SW480 (cell line): Measurements from ENCODE around the gene DCAF15.

Experiments
- DNase-seq: peaks from one replicate; pipeline ENCODE4 v3.0.0-alpha.2; 2016; ENCODE audit warnings: low spot score

The DCAF15 gene

DNA sequence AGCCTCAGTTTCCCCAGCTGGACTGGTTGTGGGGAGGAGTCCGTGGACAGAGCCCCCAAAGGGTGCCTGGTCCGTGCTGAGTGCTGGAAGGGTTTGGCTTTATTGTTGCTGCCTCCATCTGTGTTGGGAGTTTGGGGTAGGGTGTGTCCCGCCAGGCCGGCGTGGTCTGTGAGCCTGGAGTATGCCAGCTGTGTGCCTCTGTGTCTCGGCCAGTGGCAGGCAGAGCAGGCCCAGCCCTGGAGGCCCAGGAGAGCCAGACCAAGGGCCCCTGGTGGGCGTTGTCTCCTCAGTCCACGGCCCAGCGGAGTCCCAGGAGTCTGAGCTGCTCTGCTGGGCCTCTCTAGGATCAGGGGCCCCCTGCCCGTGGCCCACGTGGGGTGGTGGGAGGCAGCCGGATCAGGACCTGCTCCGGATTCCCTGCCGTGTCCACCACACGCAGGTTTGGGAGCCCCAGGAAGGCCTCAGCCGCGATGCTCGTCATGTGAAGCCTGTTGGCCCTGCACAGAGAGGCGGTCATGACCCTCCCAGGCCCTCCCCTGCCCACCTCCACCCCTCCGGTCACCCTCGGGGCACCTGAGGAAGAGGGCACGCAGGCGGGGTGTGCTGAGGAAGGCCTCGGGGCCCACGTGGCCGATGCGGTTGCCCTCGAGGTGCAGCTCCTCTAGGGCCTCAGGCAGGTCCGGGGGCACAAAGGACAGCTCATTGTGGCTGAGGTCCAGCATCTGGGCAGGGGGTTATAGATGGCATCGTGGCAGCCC lies 20.7 kb upstream of the DCAF15 start:
- DNase-seq = no peak

DNA sequence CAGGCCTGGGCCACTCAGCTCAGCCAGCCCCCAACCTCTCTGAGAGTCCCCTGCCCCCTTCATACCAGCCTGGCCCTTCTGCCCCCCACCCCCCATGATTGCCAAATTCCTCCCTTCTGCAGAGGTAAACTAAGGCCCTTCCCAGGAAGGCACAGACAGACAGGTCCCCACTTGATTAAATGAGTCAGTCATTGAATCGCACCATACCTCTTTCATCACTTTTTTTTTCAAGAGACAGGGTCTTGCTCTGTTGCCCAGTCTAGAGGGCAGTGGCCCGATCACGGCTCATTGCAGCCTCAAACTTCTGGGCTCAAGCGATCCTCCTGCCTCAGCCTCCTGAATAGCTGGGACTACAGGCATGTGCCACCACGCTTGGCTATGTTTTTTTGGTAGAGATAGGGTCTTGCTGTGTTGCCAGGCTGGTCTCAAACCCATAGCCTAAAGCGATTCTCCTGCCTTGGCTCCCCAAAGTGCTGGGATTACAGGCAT lies 20.1 kb upstream of the DCAF15 start:
- DNase-seq = no peak

DNA sequence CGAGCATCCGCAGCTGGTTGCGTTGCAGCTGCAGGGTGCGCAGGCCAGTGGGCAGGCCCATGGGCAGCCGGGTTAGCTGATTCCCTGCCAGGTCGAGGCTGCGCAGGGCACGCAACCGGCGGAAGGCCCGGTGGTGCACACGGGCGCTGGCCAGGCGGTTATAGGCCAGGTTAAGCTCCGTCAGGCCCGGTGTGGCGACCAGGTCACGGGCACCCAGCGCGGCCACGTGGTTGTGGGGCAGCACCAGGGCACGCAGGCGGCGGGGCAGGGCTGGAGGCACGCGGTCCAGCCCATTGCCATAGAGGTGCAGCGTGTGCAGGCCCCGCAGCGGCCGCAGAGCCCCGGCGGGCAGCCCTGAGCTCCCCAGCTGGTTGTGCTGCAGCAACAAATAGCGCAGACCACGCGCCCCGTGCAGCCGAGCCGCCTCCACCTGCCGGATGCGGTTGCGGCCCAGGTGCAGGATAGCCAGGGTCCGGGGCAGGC lies 19.4 kb upstream of the DCAF15 start:
- DNase-seq = peak; percentile 43

DNA sequence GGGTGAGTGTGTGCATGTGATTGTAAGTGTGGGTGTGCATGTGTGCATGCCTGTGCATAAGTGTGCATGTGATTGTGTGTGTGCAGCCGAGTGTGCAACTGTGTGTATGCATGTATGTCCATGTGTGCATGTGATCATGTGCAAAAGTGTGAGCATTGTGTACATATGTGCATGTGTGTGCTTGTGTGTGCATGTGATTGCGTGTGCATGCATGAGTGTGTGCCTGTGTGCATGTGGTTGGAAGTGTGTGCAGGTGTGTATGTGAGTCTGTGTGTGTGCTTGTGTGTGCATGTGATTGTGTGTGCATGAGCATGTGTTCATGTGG lies 17.6 kb upstream of the DCAF15 start:
- no peak for DNase-seq

DNA sequence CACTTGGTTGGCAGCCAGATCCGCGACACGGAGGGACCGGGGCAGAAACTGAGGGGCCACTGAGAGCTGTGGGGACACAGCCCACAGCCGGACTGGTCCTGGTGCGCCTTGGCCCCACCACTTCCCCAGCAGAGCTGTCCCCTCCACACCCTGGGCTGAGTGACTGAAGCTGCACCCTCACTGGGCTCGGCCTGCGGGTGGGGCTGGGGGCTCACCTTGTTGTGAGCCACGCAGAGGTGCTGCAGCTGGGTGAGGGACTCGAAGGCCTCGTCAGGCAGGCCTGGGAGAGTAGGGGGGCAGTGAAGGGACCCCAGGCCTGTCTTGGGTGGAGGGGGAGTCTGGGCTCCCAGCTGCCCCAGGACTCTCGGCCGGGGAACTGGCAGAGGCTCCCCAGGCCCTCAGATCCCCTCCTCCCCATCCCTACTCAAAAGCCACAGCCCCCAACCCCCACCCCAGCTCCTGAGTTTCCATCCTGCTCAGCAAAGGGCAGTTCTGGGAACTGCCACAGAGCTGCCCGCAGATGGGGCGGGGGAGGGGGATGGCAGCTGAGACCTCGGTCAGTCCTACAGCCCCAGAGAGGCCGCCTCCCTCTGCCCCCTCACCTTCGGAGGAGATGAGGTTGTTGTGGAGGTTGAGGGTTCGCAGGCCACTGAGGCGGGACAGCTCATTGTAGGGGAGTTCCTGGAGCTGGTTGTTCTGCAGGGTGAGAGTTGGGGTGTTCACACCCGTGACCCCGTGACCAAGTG lies 16.4 kb upstream of the DCAF15 start:
- DNase-seq = no peak

DNA sequence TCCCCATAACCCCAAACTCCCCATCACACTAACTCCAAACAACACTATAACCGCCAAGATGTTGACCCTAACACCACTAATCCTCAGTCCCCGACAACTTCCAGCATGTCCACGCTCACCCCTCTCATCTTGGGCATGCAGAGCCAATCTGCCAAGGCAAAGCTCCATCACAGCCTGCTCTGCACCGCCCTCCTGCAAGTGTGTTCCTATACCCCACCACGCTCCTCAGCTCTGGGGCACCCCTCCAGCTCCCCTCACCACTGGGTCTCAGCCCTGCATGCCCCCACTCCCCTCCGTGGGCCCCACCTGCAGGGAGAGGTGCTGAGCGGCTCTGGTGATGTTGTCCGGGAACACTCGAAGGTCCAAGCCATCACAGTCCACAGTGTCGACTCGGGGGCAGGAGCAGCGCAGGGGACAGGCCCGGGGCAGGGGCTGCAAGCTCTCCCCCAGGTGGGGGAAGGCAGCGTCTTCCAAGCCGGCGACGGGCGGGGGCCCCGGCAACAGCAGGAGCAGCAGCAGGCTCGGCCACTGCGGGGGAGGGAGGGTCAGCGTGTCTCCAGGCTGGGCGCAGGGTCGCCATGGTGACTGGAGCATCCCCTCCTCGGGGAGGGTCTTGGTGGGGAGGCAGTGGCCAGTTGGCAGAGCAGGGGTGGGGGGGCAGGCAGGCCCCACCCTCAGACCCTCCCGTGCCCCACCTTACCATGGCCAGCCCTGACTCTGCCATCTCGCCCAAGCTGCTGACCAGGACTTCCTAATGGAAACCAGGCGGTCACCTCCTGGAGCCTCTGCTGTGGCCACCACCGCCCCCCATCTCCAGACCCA lies 14.6 kb upstream of the DCAF15 start:
- no peak for DNase-seq

DNA sequence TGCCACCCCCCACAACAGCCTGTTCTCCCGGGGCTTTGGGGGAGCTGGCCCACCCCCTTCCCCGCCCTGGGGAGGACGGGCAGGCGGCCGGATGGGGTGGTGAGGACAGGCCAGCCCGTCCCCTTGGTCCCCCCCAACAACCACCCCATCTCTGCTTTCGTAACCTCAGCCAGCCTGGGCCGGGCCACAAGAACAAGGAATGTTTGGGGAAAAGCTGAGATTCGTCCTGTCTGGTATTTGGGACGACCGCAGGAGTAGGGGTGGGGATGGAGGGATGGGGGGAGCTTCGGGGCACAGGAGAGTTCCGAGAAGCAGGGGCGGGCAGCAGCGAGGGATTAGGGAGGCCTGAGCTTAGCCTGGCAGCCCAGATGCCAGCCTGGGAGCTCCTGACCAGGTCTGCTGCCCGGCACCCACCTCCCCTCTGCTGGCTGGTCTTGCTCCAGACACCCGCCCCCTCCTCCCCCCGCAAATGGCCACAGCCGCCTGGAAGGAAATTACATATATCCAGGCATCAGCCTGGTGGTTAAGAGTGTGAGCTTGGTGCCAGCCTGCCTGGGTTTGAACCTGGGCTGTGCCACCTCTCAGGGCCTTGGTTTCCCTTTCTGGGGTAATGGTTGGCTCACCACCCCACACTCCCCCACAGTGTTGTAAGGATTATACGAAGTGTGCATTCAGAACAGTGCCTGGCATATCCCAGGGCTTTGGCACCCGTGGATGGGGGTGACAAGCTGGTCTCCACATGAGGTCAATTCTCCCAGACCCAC lies 13.8 kb upstream of the DCAF15 start, which contains the start of gene PODNL1:
Gene PODNL1, minus strand, starts transcription at position 117 of the 764 bp plus-strand sequence. CDS start 236 bp downstream, outside the sequence.
- no peak for DNase-seq

DNA sequence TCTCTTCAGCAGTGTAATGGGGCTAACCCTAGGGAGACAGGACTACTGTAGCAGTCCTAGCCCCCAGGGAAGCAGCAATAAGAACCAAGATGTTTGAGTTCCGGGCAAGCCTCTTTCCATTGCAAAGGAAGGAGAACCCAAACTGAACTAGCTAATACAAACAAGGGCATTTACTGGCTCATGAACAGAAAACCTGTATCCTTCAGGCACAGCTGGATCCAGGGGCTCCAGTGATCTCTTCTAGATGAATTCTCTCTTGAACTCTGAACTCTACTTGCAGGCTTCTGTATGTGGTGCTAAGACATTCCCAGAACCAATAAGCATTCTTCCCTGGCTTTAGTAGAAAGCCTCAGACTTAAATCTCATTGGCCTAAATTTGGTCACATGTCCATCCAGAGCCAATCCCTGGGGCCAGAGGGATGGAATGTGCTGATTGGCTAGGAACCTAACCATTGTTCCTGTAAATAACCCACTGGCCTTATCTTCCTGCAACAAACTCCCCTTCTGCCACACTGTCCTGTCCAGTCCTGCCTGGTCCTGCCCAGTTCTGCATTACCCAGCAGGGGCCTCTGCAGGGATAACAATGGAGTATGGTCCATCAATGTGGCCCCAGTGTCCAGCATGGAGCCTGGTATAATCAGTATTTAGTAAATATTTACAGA lies 10.2 kb upstream of the DCAF15 start:
- no peak for DNase-seq

DNA sequence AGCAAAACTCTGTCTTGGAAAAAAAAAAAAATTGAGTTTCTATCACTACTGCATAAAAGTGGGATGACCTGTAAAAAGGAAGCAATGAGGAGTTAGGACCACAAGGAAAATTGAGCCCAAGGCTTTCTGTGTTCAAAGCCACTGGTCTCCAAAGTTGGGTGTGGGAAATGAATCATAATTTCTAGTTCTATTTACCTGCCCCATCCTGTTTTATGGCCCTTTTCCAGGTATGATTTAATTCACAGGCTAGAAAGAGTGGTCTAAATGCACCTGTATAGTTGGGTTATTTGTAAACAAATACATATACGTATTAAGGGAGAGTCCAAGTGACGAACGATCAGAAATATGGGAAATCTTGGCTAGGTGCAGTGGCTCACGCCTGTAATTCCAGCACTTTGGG lies 5.9 kb upstream of the DCAF15 start:
- no peak for DNase-seq

DNA sequence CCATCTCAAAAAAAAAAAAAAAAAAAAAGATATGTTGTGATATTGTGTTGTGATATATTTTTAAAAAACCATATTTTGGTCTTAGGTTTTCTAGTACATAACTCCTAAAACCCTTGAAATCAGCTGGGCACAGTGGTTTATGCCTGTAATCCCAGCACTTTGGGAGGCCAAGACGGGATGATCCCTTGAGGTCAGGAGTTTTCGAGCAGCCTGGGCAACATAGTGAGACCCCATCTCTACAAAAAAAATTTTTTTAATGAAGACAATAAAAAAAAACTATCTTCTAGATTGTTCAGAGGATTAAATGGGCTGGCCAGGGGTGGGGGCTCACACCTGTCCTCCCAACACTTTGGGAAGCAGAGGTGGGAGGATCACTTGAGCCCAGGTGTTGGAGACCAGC lies 1.3 kb upstream of the DCAF15 start:
- no peak for DNase-seq

DNA sequence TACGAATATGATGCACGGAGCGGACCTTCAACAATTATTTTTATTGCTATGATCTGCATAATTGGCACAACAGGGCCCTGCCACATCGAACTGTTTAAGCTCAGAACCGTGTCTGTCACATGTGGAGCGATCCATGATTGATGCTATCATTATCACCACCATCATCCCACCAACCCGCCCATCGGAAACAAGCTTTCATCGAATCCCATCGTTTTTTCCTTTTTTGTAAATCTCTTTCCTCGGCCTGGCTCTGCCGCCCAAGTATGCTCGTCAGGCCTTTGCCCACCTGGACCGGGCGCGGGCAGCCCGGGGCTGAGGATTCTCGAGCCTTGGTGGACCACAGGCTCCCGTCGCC lies 533 bp upstream of the DCAF15 start:
- DNase-seq = no peak

DNA sequence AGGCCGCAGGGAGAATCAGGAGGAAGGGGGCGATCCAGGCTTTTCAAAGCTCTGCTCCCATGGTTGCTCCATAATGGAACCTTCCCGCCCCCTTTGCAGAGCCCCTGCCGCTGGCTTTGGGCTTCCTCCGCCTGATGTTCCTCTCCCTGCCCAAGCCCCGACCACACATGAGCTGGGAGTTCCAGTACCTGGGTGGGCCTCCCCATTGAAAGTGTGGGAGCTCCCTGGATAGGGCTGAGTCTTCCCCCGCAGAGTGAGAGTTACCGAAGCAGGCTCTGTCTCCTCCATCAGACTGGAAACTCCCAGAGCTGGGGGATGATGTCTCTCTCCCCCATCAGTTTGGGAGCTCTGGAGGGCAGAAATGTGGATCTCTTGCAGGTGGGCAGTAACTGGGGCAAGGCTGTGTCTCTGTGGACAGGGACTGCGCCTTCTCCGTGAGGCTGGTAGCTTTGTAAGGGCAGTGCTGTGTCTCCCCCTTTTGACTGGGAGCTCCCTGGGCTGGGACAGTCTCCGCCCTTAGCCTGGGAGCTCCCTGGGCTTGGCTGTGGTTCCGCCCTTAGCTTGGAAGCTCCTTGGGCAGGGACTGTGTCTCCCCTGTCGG lies 722 bp downstream of the DCAF15 start:
- no peak for DNase-seq

DNA sequence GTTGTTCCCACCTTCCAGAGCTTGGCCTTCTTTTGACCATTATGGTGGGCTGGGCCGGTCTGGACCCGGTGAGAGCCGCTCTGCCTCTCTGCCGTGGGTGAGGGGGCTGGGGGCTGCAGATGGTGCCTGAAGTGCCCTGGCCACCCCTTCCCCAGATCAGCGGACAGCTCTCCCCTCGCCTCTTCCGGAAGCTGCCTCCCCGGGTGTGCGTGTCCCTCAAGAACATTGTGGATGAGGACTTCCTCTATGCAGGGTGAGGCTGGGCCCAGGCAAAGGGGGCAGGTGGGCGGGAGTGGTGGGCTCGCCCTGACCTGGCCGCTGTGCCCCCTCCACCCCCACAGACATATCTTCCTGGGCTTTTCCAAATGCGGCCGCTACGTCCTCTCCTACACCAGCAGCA lies 1.9 kb downstream of the DCAF15 start:
- DNase-seq = no peak

DNA sequence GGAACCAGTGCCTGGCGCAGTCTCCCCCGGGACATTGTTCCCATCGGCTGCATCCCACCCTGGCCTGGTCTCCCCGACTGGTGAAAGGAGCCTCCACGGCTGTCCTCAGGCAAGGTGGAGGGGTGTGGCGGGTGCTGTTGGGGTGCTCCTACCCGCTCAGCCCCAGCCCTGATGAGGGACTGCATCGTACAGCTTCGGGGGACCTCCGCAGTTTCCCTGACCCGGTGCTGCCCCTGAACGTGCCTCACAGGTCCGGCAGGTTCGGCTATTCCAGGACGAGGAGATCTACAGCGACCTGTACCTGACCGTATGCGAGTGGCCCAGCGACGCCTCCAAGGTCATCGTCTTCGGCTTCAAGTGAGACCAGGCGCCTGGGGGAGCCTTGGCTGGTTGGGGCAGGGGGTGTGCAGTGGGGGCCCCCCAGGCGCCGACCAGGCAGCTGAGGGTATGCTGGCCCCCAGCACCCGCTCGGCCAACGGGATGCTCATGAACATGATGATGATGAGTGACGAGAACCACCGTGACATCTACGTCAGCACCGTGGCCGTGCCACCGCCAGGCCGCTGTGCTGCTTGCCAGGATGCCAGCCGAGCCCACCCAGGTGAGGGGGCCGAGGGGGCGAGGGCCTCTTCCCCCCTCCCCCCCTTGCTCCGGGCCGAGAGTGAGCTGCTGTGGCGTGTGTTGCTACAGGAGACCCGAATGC lies 3.5 kb downstream of the DCAF15 start:
- DNase-seq = no peak

DNA sequence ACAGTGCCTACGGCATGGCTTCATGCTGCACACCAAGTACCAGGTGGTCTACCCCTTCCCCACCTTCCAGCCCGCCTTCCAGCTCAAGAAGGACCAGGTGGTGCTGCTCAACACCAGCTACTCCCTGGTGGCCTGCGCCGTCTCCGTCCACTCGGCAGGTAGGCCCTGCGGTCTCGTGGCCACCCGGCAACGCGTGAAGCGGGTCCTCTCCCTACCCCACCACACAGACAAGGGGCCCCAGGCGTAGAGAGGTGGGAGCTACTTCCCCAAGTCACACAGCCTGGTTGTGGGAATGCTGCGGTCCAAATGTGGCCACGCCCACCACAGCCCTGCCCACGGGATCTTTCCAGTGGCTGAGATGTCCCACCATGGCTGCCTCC lies 4.0 kb downstream of the DCAF15 start:
- no peak for DNase-seq

DNA sequence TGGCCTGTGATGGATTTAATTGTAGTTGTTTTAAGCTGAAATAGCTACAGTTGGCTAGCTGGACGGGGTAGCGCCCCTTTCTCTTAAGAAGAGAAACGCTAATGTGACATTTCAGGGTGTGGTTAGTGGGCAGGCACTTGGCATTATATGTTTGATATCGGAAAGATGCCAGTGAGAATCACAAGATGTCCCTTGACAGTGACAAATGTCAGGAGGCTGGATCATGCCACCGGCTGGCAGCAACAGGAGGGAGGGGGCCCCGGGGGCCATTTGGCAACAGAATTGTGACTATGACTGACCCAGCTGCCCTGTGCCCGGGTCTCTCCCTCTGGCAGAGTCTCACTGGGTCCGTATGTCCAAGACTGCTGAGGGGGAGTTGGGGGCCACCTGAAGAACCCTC lies 4.7 kb downstream of the DCAF15 start:
- DNase-seq = no peak

DNA sequence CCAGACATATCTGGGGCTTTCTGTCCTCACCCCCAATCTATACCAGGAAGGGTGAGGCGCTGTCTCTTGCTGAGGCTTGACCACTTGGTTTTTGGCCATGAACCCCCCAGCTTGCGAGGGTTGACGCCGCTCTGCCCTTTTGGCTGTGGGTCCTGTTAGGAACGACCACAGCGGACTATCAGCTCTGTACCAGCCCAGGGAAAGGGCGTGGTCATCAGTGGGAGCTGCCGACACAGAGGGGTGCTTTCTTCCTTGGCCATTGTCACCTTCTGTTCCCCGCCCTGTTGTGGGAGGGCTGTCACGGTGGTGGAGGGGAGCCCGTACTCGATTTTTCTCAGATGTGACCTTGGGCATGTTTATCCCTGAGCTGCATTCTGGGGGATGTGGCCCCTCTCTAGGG lies 5.7 kb downstream of the DCAF15 start:
- no peak for DNase-seq

DNA sequence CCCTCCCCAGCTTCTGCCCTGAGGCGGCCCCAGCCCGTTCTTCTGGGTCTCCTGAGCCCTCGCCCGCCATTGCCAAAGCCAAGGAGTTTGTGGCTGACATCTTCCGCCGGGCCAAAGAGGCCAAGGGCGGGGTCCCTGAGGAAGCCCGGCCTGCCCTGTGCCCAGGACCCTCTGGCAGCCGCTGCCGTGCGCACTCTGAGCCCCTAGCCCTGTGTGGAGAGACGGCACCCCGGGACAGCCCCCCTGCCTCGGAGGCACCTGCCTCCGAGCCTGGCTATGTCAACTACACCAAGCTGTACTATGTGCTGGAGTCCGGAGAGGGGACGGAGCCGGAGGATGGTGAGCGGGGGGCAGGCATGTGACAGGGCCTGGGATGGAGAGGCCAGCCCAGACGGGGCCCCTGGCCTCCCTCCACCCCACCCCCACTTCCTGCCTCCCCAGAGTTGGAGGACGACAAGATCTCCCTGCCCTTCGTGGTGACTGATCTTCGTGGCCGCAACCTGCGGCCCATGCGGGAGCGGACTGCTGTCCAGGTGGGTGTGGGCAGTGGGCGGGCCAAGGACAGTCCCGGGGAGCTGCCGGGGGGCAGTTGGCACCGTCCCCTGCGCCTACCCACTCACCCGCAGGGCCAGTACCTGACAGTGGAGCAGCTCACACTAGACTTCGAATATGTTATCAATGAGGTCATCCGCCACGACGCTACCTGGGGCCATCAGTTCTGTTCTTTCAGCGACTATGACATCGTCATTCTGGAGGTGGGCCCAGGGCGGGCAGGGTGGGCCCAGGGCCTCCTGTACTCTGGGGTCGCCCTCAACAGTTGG lies 7.0 kb downstream of the DCAF15 start:
- DNase-seq = no peak
